GM23338 (cell line): ENCODE data around the gene C2CD5. TPM values are rescaled to one million over a fixed set of nuclear protein-coding genes. Genes with fewer than 3 reads are reported as not detected.
"Not testable (repeated sequence)": the region's sequence is repeated elsewhere in the genome, so short reads cannot be mapped to it uniquely, and the experiment has no call there.

ENCODE experiments used
- ATAC-seq: fragments of 200-7000 bp; cut with Tn5 transposase; 3 replicates; pipeline ENCODE4 v1.9.1; 2020
- DNase-seq: peaks from one replicate; pipeline ENCODE4 v3.0.0-alpha.2; 2015; ENCODE audit warnings: low spot score
- H2AFZ ChIP-seq: fragments of 200-600 bp; sonication (generic); 2 replicates; pipeline ENCODE4 v1.8.0; 2016; ENCODE audit warnings: antibody characterized with exemption, mild to moderate bottlenecking, moderate library complexity
- H3F3A ChIP-seq: fragments of 200-600 bp; sonication (generic); replicated peaks from 2 replicates; pipeline ENCODE4 v1.8.0; 2017; ENCODE audit warnings: antibody characterized with exemption, mixed run types, low read depth
- H3K27ac ChIP-seq: fragments of 200-600 bp; sonication (generic); 2 replicates; pipeline ENCODE4 v1.6.1; 2016; ENCODE audit warnings: low read depth
- H3K27me3 ChIP-seq: fragments of 200-600 bp; sonication (generic); 2 replicates; pipeline ENCODE4 v1.8.0; 2016; ENCODE audit warnings: mild to moderate bottlenecking, mixed run types, moderate library complexity; ENCODE audit not compliant: insufficient read depth
- H3K36me3 ChIP-seq: fragments of 200-600 bp; sonication (generic); 2 replicates; pipeline ENCODE4 v1.8.0; 2016; ENCODE audit warnings: mild to moderate bottlenecking; ENCODE audit not compliant: insufficient read depth
- H3K4me1 ChIP-seq: fragments of 200-600 bp; sonication (generic); 2 replicates; pipeline ENCODE4 v1.8.0; 2016; ENCODE audit warnings: mild to moderate bottlenecking, moderate library complexity; ENCODE audit not compliant: insufficient read depth
- H3K4me2 ChIP-seq: fragments of 200-600 bp; sonication (generic); 2 replicates; pipeline ENCODE4 v1.7.1; 2017; ENCODE audit warnings: mixed run types
- H3K4me3 ChIP-seq: fragments of 200-600 bp; sonication (generic); 2 replicates; pipeline ENCODE4 v1.6.1; 2016; ENCODE audit warnings: mixed run types
- H3K79me2 ChIP-seq: fragments of 200-600 bp; sonication (generic); replicated peaks from 2 replicates; pipeline ENCODE4 v1.8.0; 2017; ENCODE audit warnings: mild to moderate bottlenecking; ENCODE audit not compliant: insufficient read depth
- H3K9me2 ChIP-seq: fragments of 200-600 bp; sonication (generic); 2 replicates; pipeline ENCODE4 v1.8.0; 2017; ENCODE audit not compliant: insufficient read depth
- H4K20me1 ChIP-seq: fragments of 200-600 bp; sonication (generic); replicated peaks from 2 replicates; pipeline ENCODE4 v1.8.0; 2017; ENCODE audit warnings: mild to moderate bottlenecking; ENCODE audit not compliant: insufficient read depth
- H3K27ac Mint-ChIP-seq: 2 replicates; pipeline ENCODE4 v1.8.0; 2020; ENCODE audit warnings: inconsistent platforms, mild to moderate bottlenecking, moderate library complexity, mixed read lengths
- H3K27me3 Mint-ChIP-seq: 3 replicates; pipeline ENCODE4 v1.8.0; 2022; ENCODE audit warnings: low read depth, mild to moderate bottlenecking, moderate library complexity, mixed read lengths, inconsistent platforms; ENCODE audit not compliant: insufficient read depth, poor library complexity
- H3K36me3 Mint-ChIP-seq: 3 replicates; pipeline ENCODE4 v1.8.0; 2021; ENCODE audit warnings: low read depth, mild to moderate bottlenecking, inconsistent platforms, moderate library complexity, mixed read lengths
- H3K4me1 Mint-ChIP-seq: 3 replicates; pipeline ENCODE4 v1.8.0; 2020; ENCODE audit warnings: mild to moderate bottlenecking, inconsistent platforms, mixed read lengths
- H3K4me3 Mint-ChIP-seq: 3 replicates; pipeline ENCODE4 v1.8.0; 2021; ENCODE audit warnings: moderate library complexity, mild to moderate bottlenecking, inconsistent platforms, mixed read lengths
- H3K9me3 Mint-ChIP-seq: 3 replicates; pipeline ENCODE4 v1.8.0; 2020; ENCODE audit warnings: moderate library complexity, mild to moderate bottlenecking, inconsistent platforms, mixed read lengths
- CTCF ChIP-seq, 2 experiments: fragments of 200-600 bp in 1 of 2; sonication (generic) in 1 of 2; conservative IDR thresholded peaks; 2 replicates each; pipeline versions ENCODE4 v1.5.1 to v1.6.1; 2016 to 2017; ENCODE audit warnings: antibody characterized with exemption in 2 of 2, low read depth in 2 of 2, mild to moderate bottlenecking in 2 of 2, moderate library complexity in 1 of 2
- EZH2 ChIP-seq: fragments of 200-600 bp; sonication (generic); IDR thresholded peaks from one replicate; pipeline ENCODE4 v1.8.0; 2017; ENCODE audit warnings: antibody characterized with exemption, mild to moderate bottlenecking, low read depth; ENCODE audit not compliant: unreplicated experiment
- POLR2AphosphoS5 ChIP-seq: IDR thresholded peaks from 2 replicates; pipeline ENCODE4 v1.6.1; 2016; ENCODE audit warnings: antibody characterized with exemption, low read depth
- ZNF114 ChIP-seq: fragments of 250-450 bp; sonication (Bioruptor Pico); IDR thresholded peaks from 2 replicates; pipeline ENCODE4 v1.5.0; 2020; ENCODE audit warnings: mild to moderate bottlenecking, moderate library complexity
- ZNF331 ChIP-seq: fragments of 250-450 bp; sonication (Bioruptor Pico); IDR thresholded peaks from 2 replicates; pipeline ENCODE4 v1.5.0; 2020; ENCODE audit warnings: low read depth, mild to moderate bottlenecking, moderate library complexity
- polyA plus RNA-seq: library from polyadenylated mRNA; unstranded; fragments of >200 nt; fragmentation: Nextera tagmentation; extraction: Ambion mirVana; gene quantifications from 2 replicates; pipeline ENCODE4 v1.2.1, GENCODE V29; 2016
- total RNA-seq: library from RNA; depleted of rRNA; stranded (reverse); fragments of >200 nt; shearing (Covaris generic); gene quantifications from 2 replicates; pipeline ENCODE4 v1.2.3, GENCODE V29; 2014
- TF ChIP-seq, protein P1 (sequence below): fragments of 250-450 bp; sonication (Bioruptor Pico); IDR thresholded peaks from 2 replicates; pipeline ENCODE4 v1.5.0; 2020; ENCODE audit warnings: mild to moderate bottlenecking, moderate library complexity

C2CD5 gene
- total and polyA plus RNA-seq, 2 experiments from 2014 or later, result 22.0 to 68.6 TPM

DNA sequence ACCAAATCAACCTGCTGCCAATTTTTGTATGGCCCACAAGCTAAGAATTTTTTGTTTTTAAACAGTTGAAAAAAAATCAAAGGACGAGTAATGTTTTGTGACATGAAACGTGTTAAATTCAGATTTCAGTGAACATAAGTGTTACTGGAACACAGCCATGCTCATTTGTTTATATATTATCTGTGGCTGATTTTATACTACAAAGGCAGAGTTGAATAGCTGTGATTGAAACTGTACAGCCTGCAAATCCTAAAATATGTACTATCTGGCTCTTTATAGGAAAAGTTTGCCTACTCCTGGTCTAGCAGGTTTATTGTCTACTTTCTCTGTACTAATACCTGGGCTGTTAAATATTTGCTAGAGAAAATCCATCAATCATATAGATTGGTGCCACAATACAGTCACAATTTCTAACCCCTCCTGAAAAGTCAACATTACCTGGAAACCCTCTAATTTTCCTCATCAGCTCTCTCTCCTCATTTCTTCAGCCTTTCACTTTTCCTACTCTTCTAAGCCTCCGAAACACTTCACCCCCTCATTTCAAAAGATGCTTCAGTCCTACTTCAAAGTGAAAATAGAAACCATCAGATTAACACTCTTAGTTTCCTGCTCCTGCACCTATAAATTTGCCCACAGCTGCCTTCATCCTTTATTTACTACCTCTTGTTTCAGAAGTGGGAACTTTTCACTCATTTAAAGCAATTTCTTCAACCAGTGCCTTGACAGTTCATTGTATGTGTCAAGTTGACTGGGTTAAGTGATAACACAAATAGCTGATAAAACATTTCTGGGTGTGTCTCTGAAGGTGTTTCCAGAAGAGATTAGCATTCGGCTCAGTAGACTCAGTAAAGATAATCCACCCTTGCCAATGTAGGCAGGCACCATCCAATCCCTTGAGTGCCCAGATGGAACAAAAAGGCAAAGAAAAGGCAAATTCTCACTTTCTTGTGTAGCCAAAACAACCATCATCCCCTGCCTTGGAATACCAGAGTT, 18.0 kb upstream of the C2CD5 start:
- Mint-ChIP-seq H3K27me3 (no peaks in the 10 kb centered on the region), H3K36me3 (no peaks in the 10 kb centered on the region), H3K27ac (no peak overlapping the region), H3K9me3 (peaks cover 3% of the 10 kb centered on the region; the same call in 1 of the 3 replicates), H3K4me1 (peaks cover 9% of the 10 kb centered on the region; the same call in 2 of the 3 replicates), H3K4me3 (no peak overlapping the region)
- H3K9me2 ChIP-seq, result peaks cover 12% of the 10 kb centered on the region; the same call in 1 of the 2 replicates
- H3K27me3 ChIP-seq, result no peaks in the 10 kb centered on the region
- no peak overlapping the region for H3K27ac ChIP-seq
- H3K4me2 ChIP-seq, result no peak overlapping the region
- H3K36me3 ChIP-seq, result no peaks in the 10 kb centered on the region
- no peak for TF ChIP-seq ZNF331 (CRISPR knock-in tag)
- TF ChIP-seq CTCF (conservative IDR thresholded peaks at IDR 0.05; ENCODE audit: low read depth in 2 of 2), result no peak
- TF ChIP-seq ZNF114 (CRISPR knock-in tag), result no peak
- no peak overlapping the region for H3K4me3 ChIP-seq
- H2AFZ ChIP-seq, result peak overlapping the region; percentile 28; the same call in 1 of the 2 replicates
- no peaks in the 10 kb centered on the region for H3K79me2 ChIP-seq
- ATAC-seq (no peak), DNase-seq (no peak)
- no peaks in the 10 kb centered on the region for H3F3A ChIP-seq
- H3K4me1 ChIP-seq, result 0 out of 2 replicates have a peak, but pooled peaks cover 9% of the 10 kb centered on the region
- H4K20me1 ChIP-seq, result no peaks in the 10 kb centered on the region

- not testable (repeated sequence) for H3K4me3 Mint-ChIP-seq, H3K36me3 ChIP-seq, DNase-seq, H3K4me2 ChIP-seq, H3K79me2 ChIP-seq, H3K27ac ChIP-seq, H3K27me3 Mint-ChIP-seq, H3K4me3 ChIP-seq, H3F3A ChIP-seq, ATAC-seq, H3K27me3 ChIP-seq, H4K20me1 ChIP-seq, H2AFZ ChIP-seq, H3K27ac Mint-ChIP-seq
- H3K36me3 Mint-ChIP-seq, result peaks cover 17% of the 10 kb centered on the region
- peaks cover 25% of the 10 kb centered on the region for H3K9me3 Mint-ChIP-seq
- Histone ChIP-seq H3K4me1 (peaks cover 24% of the 10 kb centered on the region), H3K9me2 (peaks cover 11% of the 10 kb centered on the region; the same call in 1 of the 2 replicates)
- peaks cover 28% of the 10 kb centered on the region for H3K4me1 Mint-ChIP-seq
These were observed 10.4 kb upstream of the C2CD5 start for GRCh38 chr12:22554750-22555149.

- Histone ChIP-seq H3K9me2 (0 out of 2 replicates have a peak, but pooled peaks cover under 1% of the 10 kb centered on the region), H4K20me1 (no peaks in the 10 kb centered on the region), H3K27me3 (no peaks in the 10 kb centered on the region), H3K36me3 (peaks cover 8% of the 10 kb centered on the region), H3K4me3 (no peak overlapping the region), H3K27ac (no peak overlapping the region), H3K79me2 (no peaks in the 10 kb centered on the region), H3K4me1 (peaks cover 15% of the 10 kb centered on the region), H3K4me2 (peak overlapping the region; percentile 27), H2AFZ (no peak overlapping the region), H3F3A (no peaks in the 10 kb centered on the region)
- no peak overlapping the region for H3K4me3 Mint-ChIP-seq
- H3K4me1 Mint-ChIP-seq, result peaks cover 19% of the 10 kb centered on the region
- no peak for ATAC-seq
- peaks cover 17% of the 10 kb centered on the region for H3K36me3 Mint-ChIP-seq
- peaks cover 6% of the 10 kb centered on the region for H3K27me3 Mint-ChIP-seq
- H3K27ac Mint-ChIP-seq, result peak overlapping the region; percentile 33
- peaks cover 25% of the 10 kb centered on the region for H3K9me3 Mint-ChIP-seq
- DNase-seq, result no peak
- TF ChIP-seq ZNF331 (CRISPR knock-in tag), result no peak
- no peak for TF ChIP-seq EZH2
- TF ChIP-seq, protein P1, sequence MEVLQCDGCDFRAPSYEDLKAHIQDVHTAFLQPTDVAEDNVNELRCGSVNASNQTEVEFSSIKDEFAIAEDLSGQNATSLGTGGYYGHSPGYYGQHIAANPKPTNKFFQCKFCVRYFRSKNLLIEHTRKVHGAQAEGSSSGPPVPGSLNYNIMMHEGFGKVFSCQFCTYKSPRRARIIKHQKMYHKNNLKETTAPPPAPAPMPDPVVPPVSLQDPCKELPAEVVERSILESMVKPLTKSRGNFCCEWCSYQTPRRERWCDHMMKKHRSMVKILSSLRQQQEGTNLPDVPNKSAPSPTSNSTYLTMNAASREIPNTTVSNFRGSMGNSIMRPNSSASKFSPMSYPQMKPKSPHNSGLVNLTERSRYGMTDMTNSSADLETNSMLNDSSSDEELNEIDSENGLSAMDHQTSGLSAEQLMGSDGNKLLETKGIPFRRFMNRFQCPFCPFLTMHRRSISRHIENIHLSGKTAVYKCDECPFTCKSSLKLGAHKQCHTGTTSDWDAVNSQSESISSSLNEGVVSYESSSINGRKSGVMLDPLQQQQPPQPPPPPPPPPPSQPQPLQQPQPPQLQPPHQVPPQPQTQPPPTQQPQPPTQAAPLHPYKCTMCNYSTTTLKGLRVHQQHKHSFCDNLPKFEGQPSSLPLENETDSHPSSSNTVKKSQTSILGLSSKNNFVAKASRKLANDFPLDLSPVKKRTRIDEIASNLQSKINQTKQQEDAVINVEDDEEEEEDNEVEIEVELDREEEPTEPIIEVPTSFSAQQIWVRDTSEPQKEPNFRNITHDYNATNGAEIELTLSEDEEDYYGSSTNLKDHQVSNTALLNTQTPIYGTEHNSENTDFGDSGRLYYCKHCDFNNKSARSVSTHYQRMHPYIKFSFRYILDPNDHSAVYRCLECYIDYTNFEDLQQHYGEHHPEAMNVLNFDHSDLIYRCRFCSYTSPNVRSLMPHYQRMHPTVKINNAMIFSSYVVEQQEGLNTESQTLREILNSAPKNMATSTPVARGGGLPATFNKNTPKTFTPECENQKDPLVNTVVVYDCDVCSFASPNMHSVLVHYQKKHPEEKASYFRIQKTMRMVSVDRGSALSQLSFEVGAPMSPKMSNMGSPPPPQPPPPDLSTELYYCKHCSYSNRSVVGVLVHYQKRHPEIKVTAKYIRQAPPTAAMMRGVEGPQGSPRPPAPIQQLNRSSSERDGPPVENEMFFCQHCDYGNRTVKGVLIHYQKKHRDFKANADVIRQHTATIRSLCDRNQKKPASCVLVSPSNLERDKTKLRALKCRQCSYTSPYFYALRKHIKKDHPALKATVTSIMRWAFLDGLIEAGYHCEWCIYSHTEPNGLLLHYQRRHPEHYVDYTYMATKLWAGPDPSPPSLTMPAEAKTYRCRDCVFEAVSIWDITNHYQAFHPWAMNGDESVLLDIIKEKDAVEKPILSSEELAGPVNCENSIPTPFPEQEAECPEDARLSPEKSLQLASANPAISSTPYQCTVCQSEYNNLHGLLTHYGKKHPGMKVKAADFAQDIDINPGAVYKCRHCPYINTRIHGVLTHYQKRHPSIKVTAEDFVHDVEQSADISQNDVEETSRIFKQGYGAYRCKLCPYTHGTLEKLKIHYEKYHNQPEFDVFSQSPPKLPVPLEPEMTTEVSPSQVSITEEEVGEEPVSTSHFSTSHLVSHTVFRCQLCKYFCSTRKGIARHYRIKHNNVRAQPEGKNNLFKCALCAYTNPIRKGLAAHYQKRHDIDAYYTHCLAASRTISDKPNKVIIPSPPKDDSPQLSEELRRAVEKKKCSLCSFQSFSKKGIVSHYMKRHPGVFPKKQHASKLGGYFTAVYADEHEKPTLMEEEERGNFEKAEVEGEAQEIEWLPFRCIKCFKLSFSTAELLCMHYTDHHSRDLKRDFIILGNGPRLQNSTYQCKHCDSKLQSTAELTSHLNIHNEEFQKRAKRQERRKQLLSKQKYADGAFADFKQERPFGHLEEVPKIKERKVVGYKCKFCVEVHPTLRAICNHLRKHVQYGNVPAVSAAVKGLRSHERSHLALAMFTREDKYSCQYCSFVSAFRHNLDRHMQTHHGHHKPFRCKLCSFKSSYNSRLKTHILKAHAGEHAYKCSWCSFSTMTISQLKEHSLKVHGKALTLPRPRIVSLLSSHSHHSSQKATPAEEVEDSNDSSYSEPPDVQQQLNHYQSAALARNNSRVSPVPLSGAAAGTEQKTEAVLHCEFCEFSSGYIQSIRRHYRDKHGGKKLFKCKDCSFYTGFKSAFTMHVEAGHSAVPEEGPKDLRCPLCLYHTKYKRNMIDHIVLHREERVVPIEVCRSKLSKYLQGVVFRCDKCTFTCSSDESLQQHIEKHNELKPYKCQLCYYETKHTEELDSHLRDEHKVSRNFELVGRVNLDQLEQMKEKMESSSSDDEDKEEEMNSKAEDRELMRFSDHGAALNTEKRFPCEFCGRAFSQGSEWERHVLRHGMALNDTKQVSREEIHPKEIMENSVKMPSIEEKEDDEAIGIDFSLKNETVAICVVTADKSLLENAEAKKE (CRISPR knock-in tag), result no peak
- TF ChIP-seq POLR2AphosphoS5, result no peak
These were observed 7.3 kb upstream of the C2CD5 start for GRCh38 chr12:22551624-22552023.
